MCF 10A (cell line): Measurements from ENCODE around the gene SCN4A. TPM values are rescaled to one million over a fixed set of nuclear protein-coding genes. Genes with fewer than 3 reads are reported as not detected.

Experiments
- BruUV-seq: library from RNA; stranded (reverse); fragments of 400-500 nt; replicated peaks from 2 replicates; lab custom pipeline; 2021; lab: Mats Ljungman, UMichigan
- CTCF ChIA-PET: fragments of 300-600 bp; sonication (Branson Sonifier 250); formaldehyde crosslinking; extraction: SDS; loops from one replicate; lab custom pipeline; 2021; ENCODE audit warnings: antibody characterized with exemption, inconsistent platforms; lab: Yijun Ruan, JAX
- POLR2A ChIA-PET: fragments of 300-600, 350-650 bp; sonication (Branson Sonifier 250); formaldehyde crosslinking; extraction: SDS; loops from one replicate; lab custom pipeline; 2020; ENCODE audit warnings: antibody characterized with exemption, inconsistent platforms; lab: Yijun Ruan, JAX
- DNase-seq: peaks from one replicate; pipeline ENCODE4 v3.0.0-alpha.2; 2018; ENCODE audit not compliant: unreplicated experiment
- H3K27ac Mint-ChIP-seq: one replicate; pipeline ENCODE4 v1.8.0; 2022; ENCODE audit warnings: mild to moderate bottlenecking, low read depth, mixed read lengths; ENCODE audit not compliant: unreplicated experiment
- H3K27me3 Mint-ChIP-seq: one replicate; pipeline ENCODE4 v1.8.0; 2022; ENCODE audit warnings: mixed read lengths; ENCODE audit not compliant: insufficient read depth, unreplicated experiment
- H3K36me3 Mint-ChIP-seq: one replicate; pipeline ENCODE4 v1.8.0; 2022; ENCODE audit warnings: mild to moderate bottlenecking, moderate library complexity, mixed read lengths; ENCODE audit not compliant: insufficient read depth, unreplicated experiment
- H3K4me1 Mint-ChIP-seq: one replicate; pipeline ENCODE4 v1.8.0; 2022; ENCODE audit warnings: mixed read lengths; ENCODE audit not compliant: insufficient read depth, unreplicated experiment
- H3K4me3 Mint-ChIP-seq: one replicate; pipeline ENCODE4 v1.8.0; 2022; ENCODE audit warnings: mild to moderate bottlenecking, moderate library complexity, mixed read lengths; ENCODE audit not compliant: unreplicated experiment
- H3K9me3 Mint-ChIP-seq: one replicate; pipeline ENCODE4 v1.8.0; 2022; ENCODE audit warnings: mixed read lengths; ENCODE audit not compliant: unreplicated experiment
- intact Hi-C: fragments of 100-400 bp; cut with micrococcal nuclease; formaldehyde crosslinking; loops from 2 replicates; pipeline ENCODE4 v1.14.1; 2022
- total RNA-seq: library from RNA; stranded (reverse); gene quantifications from 2 replicates; pipeline ENCODE4 v1.2.3, GENCODE V29; 2022
- TF ChIP-seq, protein P1 (sequence below): fragments of 200-600 bp; IDR thresholded peaks from one replicate; pipeline ENCODE4 v1.8.0; 2022; ENCODE audit warnings: antibody characterized with exemption, mild to moderate bottlenecking; ENCODE audit not compliant: unreplicated experiment

The SCN4A gene
- total RNA-seq, 1 experiment from 2014 or later, result not detected

- POLR2A ChIA-PET, result no interaction called here
- Mint-ChIP-seq H3K27ac (no peak overlapping the region), H3K4me1 (peaks cover 11% of the 10 kb centered on the region), H3K9me3 (no peaks in the 10 kb centered on the region), H3K36me3 (no peaks in the 10 kb centered on the region), H3K4me3 (no peak overlapping the region), H3K27me3 (no peaks in the 10 kb centered on the region)
- CTCF ChIA-PET, result interaction anchor here (0.6 to 1.6 kb wide), 9 partner anchors 10 to 275 kb away, joined by 3 to 7 read pairs (median 3); partner anchors contain the start of gene ICAM2
- no peak for DNase-seq
- intact Hi-C loops, result no loop called here
- BruUV-seq, result no TSS peak
- TF ChIP-seq, protein P1, sequence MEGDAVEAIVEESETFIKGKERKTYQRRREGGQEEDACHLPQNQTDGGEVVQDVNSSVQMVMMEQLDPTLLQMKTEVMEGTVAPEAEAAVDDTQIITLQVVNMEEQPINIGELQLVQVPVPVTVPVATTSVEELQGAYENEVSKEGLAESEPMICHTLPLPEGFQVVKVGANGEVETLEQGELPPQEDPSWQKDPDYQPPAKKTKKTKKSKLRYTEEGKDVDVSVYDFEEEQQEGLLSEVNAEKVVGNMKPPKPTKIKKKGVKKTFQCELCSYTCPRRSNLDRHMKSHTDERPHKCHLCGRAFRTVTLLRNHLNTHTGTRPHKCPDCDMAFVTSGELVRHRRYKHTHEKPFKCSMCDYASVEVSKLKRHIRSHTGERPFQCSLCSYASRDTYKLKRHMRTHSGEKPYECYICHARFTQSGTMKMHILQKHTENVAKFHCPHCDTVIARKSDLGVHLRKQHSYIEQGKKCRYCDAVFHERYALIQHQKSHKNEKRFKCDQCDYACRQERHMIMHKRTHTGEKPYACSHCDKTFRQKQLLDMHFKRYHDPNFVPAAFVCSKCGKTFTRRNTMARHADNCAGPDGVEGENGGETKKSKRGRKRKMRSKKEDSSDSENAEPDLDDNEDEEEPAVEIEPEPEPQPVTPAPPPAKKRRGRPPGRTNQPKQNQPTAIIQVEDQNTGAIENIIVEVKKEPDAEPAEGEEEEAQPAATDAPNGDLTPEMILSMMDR, result no peak
These were observed 33.8 kb upstream of the SCN4A start for GRCh38 chr17:64006361-64007088.

- intact Hi-C loops, result no loop called here
- POLR2A ChIA-PET, result no interaction called here
- Mint-ChIP-seq H3K36me3 (no peaks in the 10 kb centered on the region), H3K4me1 (peaks cover 11% of the 10 kb centered on the region), H3K27ac (no peak overlapping the region), H3K9me3 (no peaks in the 10 kb centered on the region), H3K27me3 (no peaks in the 10 kb centered on the region), H3K4me3 (no peak overlapping the region)
- TF ChIP-seq, protein P1, result no peak
- no TSS peak for BruUV-seq
- CTCF ChIA-PET, result interaction anchor here (0.6 to 1.6 kb wide), 5 partner anchors 11 to 128 kb away, joined by 3 to 7 read pairs (median 4); no protein-coding TSS in a partner anchor
- no peak for DNase-seq
These were observed 33.0 kb upstream of the SCN4A start for GRCh38 chr17:64005734-64006167.

- TF ChIP-seq, protein P1, result no peak
- no peak overlapping the region for H3K27ac Mint-ChIP-seq
- no peaks in the 10 kb centered on the region for H3K9me3 Mint-ChIP-seq
- no TSS peak for BruUV-seq
- no peaks in the 10 kb centered on the region for H3K36me3 Mint-ChIP-seq
- ChIA-PET CTCF (interaction anchor here (0.6 to 1.6 kb wide), 3 partner anchors 11 to 85 kb away, joined by 3 to 7 read pairs (median 4); no protein-coding TSS in a partner anchor), POLR2A (no interaction called here)
- DNase-seq, result no peak
- intact Hi-C loops, result no loop called here
- H3K27me3 Mint-ChIP-seq, result peaks cover 1% of the 10 kb centered on the region
- peaks cover 11% of the 10 kb centered on the region for H3K4me1 Mint-ChIP-seq
- no peak overlapping the region for H3K4me3 Mint-ChIP-seq
These were observed 32.4 kb upstream of the SCN4A start for GRCh38 chr17:64004903-64005733.
